HG03025 (cell line): ENCODE measurements around the gene SCT.

Experiments
- ATAC-seq: cut with Tn5 transposase; IDR thresholded peaks from one replicate; pipeline ENCODE4 v1.9.1; 2021; ENCODE audit warnings: mild to moderate bottlenecking, moderate library complexity; ENCODE audit not compliant: unreplicated experiment, low FRiP score

SCT gene

DNA sequence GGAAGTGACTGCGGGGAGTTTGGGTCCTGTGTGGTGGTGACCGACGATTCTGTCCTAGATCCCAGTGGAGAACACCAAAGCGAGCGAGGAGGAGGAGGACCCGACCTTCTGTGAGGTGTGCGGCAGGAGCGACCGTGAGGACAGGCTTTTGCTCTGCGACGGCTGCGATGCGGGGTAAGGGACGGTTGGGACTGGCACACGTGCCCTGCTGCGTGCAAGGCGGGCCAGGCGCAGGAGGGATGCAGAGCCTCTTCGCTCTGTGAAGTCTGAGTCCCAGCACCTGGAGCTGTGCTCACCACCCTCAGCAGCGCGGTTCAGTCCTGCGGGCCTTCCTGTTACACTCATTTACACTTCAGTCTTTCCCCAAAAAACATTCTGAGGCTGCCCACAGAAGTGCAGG lies 34.5 kb downstream of the SCT start:
- no peak for ATAC-seq

DNA sequence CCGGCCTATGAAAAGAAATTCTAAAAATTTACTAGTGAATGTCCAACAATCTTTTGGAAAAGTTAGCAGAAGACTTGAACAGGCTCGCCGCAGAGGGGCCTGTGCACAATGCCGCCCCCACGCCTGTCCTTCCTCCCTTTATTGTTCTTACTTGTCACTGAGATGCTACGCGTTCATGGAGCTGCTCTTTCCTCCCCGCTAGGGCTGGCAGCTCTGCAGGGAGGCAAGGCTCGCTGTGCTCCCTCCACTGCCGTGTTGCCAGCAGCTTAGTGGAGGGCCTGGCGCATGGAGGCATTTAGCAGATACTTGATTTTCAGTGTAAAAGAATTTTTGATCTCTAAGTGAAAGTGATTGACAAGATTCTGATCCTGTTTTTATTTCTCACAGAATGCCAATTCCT lies 36.0 kb downstream of the SCT start:
- no peak for ATAC-seq

DNA sequence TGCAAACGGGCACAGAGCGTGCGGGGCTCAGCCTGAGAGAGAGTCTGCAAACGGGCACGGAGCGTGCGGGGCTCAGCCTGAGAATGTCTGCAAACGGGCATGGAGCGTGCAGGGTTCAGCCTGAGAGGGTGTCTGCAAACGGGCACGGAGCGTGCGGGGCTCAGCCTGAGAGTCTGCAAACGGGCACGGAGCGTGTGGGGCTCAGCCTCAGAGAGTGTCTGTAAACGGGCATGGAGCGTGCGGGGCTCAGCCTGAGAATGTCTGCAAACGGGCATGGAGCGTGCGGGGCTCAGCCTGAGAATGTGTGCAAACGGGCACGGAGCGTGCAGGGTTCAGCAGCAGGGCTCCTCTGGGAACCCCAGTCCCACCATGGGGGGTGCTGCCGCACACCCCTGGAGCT lies 37.2 kb downstream of the SCT start:
- ATAC-seq: no peak

DNA sequence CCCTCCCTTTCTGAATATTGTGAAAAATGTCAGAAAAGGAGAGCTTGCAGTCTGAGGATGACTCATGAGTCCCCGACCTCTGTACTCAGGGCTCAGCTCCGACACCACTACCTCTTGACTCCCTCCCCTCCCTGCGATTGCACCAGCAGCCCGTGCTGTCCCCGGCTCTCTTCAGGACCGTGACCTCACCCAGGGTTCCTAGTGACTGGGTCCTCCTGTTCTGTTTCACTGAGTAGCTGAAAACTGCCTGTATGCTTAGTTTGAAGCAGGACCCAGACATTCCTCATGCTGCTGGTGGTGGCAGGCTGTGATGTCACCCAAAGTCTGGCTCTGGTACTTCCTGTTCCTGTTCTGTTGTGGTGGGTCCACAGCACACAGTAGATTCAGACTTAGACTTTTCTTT lies 39.0 kb downstream of the SCT start:
- ATAC-seq: no peak

DNA sequence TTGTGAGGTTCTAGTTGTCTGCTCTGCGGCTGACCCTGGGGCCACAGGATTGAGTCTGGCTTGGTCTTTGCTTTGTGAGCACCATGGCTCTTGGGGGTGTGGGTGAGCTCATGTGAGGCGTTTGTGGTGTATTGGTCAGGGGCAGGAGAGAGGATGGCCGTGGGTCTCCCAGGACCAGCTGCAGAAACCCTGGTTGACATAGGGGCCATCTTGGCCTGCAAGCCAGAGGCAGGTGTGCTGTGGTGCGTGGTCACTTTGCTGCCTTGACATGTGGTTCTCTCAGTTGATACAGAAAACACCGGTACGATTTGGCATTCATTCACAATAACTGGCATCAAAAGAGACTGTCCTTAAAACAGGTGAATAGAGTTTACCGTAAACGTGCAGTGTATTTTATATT lies 39.4 kb downstream of the SCT start:
- no peak for ATAC-seq

DNA sequence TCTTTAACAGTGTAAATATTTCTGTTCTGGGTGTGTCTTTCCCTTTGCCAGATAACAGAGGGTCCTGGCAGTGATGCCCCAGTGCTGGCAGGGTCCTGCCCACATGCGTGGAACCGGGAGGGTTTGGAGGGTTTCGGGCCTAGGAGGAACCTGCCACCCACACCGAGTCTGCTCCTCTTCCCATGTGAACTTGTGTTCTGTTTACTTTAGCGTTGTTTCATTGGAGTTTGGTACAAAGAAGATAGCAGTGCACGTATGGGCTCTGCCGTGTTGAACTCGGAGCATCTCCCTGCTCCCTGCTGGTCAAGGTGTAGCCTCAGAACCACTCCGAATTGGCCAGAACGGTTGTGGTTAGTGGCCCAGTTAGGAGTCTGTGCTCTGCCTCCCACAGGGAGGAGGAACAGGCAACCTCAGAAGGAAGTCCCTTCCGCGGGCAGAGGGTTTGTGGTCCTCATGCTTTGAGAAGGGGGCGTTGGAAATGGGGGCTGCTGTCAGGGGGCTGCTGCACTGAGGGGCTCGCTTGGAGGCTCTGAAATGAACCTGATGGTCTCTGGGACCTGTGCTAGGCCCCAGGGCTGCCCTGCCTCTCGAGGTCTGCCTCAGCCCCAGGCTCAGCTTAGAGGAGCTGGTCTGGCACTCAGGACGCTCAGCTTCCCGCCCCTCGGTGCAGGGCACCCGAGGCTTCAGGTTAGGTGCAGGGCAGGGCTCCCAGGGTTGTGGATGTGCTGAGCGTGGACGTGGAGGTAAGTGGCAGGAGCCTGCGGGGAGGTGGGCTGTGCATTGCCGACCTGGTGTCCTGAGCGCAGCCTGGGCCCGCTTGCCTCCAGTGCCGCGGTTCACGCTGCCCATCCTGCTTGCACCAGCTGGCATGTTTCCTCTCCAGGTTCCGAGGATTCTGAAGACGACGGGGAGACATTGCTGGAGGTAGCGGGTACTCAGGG lies 40.3 kb downstream of the SCT start:
- no peak for ATAC-seq

DNA sequence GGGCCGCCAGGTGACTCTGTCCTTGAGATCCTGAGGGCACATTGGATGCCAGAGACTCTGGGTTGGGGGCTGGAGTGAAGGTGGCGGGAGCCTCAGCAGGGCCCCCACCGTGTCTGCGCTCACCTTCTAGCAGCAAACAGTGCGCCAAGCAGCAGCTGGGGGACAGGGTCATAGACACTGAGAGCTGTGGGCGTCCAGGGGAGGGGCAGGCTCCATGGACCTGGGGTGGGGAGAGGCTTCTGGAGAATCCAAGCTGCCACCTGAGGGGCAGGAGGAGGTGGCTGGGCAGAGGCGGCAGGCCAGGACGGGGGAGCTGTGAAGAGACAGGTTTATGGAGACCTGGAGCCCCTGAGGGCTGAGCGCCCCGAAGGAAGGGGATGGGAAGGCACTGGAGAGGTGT lies 42.7 kb downstream of the SCT start:
- ATAC-seq: no peak

DNA sequence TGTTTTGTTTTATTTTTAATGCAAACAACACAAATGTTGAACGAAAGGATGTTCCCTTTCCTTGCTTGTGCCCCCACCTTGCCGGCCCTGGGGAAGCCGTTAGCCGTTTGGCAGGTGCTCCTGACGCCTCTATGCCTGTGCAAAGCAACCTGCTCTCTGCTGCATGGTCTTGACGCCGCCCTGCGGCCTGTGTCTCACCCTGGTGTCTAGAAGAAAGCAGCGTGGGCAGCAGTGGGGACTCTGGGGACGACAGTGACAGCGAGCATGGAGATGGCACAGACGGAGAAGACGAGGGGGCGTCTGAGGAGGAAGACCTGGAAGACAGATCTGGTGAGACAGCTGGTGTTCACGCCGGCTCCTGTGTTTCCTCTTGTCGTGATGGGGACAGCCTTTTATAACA lies 45.2 kb downstream of the SCT start:
- ATAC-seq: no peak

DNA sequence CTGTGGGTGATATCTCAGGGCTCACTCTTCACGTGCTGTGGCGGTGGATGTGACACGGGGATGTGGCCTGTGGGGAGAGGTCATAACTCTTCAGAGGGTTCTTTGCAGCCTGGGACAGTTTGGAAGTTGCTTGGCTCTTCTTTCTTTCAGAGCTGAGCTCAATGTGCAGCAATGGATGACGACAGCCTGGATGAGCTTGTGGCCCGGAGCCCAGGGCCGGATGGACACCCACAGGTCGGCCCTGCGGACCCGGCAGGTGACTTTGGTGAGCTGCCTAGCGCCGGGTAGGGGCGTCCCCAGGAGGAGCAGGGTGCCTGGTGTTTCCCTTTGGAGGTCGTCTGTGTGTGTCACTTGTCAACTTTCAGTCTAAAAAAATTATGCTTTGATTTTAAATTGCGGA lies 45.6 kb downstream of the SCT start:
- no peak for ATAC-seq

DNA sequence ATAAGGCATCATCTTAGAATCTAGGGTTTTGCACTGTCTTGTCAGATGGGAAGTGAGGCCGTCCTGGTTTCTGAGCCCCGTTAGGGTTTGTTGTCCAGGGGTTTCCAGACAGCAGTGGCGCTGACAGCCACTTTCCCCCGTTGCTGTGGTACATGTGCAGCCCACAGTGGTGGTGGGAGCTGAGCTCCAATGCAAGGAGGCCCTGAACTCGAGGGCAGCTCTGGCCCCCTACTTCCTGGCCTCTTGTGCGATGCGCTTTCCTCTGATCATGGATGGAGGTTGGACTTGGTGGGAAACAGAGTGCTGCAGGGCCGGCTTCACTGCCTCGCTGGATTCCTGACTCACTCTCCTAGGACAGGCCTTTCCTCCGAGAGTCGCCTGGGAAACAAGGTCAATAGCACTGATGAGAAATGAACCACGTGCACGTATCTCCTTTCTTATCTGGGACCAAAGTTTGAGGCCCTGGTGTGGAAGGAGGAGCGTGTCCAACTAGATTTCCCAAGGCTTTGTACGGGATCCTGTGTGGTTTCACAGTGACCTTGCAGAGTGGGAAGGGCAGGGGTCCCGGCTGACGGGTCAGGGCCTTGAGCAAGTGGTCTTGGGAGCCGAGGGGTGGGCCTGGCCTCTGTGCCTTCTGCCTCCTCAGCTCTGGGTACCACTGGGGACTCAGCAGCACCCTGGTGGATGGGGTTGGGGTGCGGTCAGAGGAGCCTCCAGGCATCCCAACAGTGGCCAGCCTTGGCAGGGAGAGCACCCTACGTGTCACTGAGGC lies 47.0 kb downstream of the SCT start:
- no peak for ATAC-seq

DNA sequence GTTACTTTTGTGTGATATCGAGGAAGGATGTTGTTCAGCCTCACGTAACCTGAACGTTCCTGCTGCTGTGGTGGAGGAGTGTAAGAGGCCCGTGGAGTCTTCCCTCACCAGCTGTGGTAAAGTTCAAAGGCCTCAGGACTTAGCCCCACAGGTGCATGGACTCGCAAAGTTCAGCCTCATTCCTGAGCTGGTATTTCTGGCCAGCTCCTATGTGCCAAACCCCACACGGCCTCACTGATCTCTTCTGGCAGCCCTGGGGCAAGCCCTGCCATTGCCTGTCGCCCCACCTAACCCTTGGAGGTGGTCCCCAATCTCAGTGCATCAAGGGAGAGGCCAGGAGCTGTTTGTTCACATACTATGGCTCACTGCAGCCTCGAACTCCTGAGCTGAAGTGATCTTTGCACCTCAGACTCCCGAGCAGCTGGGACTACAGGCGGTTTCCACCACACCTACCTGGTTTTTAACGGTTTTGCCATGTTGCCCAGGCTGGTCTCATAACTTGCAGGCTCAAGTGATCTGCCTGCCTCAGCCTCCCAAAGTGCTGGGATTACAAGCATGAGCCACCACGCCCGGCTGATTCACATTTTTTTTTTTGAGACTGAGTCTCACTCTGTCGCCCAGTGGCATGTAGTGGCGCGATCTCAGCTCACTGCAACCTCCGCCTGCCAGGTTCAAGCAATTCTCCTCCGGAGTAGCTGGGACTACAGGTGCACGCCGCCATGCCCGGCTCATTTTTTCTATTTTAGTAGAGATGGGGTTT lies 48.5 kb downstream of the SCT start:
- no peak for ATAC-seq

DNA sequence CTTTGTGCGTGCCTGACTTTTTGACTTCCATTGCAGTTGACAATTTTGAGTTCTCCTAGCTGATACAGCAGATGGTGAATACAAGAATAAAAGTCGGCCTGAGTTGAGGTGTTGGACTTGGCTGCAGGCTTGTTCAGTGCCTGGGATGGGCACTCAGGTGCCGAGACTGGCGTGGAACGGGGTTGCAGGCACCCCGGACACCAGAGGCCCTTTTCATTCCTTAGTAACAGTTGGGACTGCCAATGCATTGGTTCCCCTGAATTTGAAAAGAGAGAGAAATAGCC lies 49.4 kb downstream of the SCT start:
- ATAC-seq: no peak

DNA sequence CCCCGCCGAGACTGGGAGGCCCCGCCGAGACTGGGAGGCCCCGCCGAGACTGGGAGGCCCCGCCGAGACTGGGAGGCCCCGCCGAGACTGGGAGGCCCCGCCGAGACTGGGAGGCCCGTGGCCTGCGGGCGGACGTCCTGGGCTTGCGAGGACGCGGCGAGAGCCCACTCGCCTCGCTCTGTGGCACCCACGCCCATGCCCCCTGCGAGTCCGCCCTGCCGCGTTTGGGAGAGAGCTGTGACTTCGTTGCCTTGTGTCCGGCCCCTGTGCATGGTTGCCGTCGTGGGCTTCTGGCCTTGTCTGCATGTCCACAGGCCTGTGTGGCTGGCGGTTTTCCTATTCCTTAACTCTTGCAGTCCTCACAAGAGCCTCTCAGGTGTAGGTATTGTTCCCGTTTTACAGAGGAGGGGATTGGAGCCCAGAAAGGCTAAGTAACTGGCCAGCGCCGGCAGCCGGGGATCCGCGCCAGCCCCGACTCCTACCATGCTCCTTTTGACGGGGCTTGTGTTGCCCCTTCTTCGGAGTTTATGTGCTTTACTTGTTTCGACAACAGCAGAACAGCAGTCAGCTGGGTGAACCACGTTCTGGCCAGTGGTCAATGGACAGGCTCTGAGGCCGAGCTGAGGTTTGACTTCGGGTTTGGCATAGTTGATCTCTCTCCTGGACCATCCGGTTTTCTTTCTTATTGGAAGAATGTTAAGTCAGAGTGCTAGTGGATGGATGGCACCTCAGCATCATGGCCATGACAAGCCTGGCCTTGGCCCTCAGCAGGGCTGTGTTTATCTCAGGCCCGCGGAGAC lies 50.0 kb downstream of the SCT start:
- ATAC-seq: no peak
